ENCODE results near the gene MED23.
A peak's percentile ranks its signal among the peaks of the same experiment; 100 is the strongest.

Gene MED23

DNA sequence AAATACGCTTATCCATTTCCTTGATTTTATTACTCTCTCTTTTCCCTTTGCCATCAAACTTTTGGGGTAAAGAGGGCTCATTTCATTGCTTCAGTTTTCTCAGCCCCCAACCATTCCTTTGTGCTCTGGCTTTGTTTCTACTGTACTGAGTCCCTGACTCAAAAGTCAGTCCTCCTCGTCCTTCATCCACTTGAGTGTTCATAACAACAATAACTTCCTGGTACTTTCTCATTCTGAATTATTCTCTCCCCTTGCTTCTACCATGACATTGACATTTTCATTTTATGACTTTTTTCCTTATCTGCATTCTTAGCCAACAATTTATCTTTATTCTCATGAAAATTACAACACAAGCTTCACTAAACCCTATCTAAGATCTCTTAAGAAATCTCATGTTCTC, 10.0 kb upstream of the MED23 start:
- DNase-seq = no peak

DNA sequence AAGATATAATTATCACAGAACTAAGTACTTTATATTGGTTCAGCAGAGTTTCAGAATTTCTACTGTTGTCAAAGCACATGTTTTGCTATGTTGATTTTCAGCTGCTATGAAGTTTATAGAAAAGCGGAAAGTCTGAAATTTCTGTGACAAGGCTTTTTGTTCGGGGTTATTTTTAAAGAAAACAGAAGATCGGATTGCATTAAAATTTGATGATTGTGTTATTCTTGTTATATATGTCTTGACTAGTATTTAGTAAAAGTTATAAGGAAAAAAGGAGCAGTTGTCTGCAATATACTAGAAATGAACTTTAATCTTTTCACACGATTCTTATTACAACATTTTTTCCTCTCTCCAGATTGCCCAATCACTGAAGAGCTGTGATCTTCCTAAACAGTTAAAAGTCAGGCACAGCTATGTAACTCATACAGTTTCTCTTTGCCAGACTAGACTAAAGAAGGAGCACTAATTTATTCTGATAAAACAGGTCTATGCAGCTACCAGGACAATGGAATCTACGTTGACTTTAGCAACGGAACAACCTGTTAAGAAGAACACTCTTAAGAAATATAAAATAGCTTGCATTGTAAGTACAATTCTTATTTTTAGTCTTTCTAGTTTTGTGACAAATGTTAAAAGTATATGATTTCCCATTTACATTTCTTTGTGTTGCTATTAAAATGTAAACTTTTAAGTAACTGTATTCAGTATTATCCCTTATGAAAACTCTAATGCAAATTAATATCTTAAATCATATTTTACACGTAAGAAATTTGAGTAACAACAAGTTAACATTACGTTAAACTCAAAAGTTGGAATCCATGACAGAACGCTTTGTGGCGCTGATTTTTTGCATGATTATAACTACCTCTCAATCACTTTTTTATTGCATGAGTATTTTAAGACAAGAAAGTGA, 9.1 kb upstream of the MED23 start, which contains the start of gene ENPP3:
TSS of gene ENPP3 (plus strand) at position 423 of the 913 bp plus-strand sequence. CDS start at position 506, 83 bp downstream.
- no peak for DNase-seq

DNA sequence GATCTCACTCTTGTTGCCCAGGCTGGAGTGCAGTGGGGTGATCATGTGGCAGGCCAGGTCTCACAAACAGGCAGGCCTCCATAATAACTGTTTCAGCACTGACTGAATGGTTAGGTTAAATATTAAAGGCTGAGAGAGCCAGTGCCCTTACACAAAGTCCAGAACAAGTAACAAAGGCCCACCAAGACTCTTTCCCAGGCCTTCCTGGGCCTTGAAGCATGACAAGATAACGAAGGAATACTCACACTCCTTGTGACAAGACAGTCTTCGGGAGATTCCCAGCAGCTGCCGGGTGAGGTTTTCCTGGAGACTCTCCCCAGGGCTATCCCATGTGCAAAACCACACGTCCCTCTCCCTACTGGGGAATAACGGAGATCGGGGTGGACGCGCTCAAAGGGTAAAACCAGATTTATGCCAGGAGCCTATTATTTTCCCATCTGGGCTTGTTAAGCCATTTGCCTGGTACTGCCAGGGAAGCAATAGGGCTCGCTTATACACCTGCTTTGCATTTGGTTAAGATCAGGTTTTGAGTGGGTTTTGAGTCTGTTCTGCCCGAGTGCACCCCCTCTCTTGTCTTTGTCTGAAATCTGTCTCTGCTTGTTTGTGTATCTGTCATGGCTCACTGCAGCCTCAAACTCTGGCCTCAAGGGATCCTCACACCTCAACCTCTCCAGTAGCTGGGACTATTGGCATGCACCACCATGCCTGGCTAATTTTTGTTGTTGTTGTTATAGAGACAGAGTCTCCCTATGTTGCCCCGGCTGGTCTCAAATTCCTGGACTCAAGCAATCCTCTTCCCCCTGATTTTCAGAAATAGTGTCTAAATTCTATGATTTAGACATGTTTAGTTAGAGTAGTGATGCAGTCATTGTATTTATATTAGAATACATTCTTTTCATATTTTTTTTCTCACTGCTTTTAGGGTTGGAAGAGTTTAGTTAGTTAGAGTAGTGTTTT, 7.6 kb upstream of the MED23 start:
- DNase-seq = no peak

DNA sequence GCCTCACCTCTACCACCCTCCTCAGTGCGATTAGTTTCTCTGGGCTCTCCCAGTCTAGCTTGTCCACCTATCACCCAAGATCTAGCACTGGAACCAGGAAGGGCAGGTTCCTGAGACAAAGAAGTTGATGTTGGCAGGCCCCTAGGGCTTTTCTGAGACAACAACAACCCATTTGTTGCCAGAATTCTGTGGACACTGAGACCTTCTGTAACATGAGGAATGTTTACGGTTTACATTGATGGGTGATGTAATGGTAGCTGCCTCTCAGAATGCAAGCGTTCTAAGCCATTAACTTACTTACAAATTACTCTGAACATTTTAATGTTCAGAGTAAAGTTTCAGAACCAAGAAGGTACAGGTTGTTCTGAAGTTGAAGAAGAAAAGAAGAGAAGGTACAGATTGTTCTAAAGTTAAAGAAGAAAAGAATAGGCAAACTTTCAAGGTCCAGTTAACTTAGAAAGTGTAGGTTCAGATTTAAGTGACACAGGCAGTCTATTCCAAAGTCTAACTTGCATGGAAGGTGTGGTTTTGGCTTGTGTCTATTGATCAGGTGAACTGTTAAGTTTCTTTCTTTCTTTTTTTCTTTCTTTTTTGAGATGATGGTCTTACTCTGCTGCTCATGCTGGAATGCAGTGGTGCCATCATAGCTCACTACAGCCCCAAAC, 3.7 kb upstream of the MED23 start:
- no peak for DNase-seq

DNA sequence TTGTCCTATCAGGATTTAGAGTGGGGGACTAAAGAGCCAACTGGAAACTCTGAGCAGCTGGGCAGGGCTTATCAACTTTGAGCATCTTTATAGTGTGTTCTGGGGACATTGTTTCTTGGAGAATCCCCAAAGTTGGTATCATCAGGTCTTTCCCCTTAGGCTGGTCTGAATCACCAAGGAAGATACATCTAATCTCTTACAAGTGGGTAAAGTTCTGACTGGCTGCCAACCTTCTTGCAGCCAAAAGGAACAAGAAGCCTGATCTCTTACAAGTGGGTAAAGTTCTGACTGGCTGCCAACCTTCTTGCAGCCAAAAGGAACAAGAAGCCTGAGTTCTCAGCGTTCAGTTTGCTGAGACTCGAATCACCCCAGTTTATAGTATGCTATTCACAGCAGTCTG, 1.6 kb upstream of the MED23 start:
- no peak for DNase-seq

DNA sequence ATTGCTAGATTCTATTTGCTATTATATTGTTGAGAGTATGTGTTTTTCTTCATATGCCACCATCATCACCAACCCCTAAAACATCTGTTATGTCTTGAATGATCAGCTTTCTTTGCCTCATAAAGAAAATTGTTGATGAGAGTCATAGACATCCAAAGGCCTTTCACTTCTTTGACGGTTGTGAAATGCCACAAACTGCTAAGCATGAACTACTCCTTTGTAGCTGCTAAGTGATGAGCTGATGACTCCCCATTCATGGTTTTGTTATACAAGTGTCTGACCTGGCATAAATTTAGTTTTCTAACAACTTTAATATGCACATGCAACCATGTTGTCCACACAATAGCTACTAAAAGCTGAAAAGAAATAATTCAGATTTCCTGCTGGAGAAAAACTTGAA, 684 bp upstream of the MED23 start:
- no peak for DNase-seq

DNA sequence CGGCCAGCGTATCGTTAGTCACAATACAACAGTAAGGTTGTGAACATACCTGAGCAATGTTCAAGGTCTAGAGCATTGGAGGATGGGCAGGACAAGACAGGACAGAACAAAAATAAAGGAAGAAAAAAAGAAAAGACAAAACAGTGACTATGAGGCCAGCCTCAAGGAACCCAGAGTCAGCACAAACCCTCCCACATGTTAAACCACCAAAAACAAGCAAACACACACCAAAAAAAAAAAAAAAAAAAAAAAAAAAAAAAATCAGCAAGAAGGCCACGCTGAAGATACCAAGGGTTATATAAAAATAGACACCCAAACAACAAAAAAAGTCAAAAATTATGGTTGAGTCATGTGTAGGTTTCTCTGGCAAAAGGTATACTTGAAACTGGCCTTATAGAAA, 12.8 kb downstream of the MED23 start:
- peak; percentile 44 for DNase-seq

DNA sequence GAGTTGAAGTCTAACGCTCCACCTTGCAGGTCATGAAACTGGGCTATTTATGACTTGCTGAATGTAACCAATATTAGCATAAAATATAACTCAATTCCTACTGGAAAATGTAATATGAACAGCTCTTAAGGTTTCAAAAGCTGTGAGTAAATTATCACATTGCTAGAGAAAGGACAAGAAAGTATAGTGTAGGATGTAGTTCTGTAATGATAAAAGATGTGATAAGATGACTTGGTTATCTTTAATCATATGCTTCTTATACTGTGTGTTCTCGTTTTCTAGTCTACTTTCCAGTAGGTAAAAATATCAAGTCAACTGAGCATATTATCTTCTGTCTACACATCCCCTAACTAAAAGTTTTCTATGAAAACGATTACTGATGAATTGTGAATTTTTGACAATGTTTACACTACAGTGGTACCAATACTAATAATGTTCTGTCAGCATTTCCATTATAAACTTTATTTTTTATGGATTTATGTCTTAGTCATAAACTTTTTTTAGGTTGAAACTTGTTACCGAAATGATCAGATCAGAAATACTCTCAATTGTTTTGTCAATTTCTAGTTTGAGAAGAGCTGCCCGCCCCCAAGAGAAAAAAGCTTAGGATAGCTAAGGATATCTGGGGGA, 14.6 kb downstream of the MED23 start:
- no peak for DNase-seq

DNA sequence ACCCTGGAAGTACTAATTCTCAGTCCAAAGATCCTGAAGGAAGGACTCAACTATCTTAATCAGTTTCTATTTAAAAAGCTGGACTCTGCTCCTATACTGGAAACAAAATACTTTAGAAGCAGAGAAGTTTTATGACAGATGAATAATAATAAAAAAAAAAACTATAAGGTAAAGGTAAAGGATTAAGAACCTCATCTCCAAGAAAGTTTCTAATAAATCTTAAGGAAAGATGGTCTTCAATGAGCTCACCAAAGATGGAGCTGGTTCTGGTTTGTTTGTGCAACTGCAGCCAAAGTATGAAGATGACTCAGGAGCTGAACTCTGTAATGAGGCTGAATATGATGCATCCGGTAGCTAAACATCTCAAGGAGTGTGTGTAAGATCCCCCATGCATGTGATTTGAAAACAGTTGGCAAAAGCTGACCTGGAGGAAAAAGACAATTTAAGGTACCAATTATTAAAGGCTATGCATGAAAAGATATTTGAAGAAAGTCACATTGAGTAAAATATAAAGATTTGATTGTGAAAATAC, 25.2 kb downstream of the MED23 start:
- no peak for DNase-seq

DNA sequence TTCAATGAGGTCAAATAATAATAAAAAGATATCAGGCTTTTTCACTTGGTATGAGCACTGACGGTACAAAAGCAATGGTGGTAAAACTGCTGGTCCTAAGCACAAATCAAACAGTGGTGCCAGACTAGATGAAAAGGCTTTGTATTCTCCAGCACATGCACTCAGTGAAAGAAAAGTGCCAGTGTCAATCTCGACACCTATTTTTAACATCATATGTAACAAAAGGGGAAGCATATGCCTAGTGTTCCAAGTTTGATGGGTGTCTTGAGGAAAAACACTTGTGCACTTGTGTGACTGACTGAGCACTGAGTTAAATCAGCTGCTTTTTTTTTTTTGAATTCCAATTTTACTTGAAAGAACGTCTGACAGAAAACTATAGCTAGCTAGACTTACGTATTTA, 27.3 kb downstream of the MED23 start:
- DNase-seq = no peak

DNA sequence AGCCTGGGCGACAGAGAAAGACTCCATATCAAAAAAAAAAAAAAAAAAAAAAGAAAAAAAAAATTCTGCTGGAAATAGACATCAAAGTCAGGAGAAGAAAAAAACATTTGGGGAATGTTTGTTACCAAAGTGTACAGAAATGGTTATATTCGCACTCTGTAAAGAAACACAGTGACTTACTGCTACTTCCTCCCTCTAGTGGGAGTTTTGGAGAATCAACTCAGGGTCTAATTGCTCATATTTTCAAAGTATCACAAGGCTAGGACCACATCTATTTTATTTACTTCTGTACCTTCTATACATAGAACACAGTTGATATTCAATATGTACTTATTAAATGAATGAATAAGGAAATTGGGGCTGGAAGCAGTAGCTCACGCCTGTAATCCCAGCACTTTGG, 30.6 kb downstream of the MED23 start:
- no peak for DNase-seq

DNA sequence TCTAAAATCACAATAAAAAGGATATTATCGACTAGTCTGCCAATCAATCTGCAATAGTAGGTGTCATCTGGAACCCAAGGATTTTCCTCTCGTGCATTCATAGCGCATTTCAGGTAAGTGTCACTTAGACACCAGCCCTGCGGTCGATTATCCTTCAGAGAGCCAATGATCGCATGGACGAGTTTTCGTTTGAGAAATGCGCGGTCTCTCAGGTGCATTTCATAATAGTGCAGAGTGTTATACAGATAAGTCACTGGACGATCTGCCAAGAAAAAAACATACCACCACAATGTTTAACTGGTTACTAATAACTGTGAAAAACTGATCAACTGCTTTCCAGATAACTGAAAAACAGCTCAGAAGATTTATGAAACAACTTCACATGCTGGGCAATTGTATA, 34.0 kb downstream of the MED23 start:
- no peak for DNase-seq

DNA sequence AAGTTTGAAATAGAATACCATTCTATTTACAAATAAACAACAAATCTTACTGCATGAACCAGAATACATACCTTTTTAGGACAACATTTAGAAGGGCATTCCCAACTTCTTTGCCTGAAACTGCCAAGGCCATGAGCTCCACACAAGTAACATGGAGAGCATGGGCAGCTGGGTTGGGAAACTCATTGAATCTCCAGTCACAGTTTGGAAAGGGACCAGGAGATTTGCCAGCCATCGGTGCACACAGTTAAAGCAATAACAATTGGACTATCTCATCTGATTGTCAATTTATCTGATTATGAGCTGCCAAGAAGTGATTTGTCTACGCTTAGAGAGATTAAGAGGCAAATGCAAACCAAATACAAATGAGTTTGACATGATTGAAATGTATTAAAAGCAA, 35.1 kb downstream of the MED23 start:
- no peak for DNase-seq

DNA sequence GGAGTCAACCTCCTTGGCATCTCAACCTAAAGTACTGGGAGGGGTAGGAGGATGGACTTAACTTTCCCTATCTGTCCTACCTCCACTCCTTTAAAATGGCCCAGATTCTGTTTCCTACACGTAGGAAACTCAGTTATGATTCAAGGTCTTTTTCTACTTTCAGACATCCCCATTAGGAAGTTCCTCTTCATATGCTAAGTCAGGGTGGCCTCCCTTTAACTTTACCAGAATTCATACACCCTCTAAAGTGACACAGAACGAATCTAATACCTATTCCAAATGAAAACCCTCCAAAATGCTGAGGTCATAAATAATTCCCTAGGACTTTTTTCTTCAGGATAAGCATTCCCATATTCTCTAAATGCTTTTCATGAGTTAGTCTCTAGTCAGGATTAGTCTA, 39.4 kb downstream of the MED23 start:
- DNase-seq = no peak

DNA sequence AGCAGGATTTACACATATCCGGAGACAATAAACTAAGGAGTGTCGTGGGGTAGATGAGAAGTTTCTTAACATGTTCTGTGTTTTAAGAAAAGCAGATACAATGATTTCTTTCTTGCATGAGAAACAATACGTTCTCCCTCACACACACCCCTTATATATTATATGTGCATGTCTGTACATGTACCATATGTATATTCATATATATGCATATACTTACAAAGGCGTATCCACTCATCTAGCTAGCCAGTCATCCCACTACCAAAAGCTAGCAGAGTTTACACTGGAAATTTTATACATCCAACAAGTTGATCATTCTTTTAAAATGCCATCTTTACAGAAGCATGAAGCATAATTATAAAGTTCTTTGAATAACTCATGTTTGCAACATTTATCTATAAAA, 40.1 kb downstream of the MED23 start:
- no peak for DNase-seq

DNA sequence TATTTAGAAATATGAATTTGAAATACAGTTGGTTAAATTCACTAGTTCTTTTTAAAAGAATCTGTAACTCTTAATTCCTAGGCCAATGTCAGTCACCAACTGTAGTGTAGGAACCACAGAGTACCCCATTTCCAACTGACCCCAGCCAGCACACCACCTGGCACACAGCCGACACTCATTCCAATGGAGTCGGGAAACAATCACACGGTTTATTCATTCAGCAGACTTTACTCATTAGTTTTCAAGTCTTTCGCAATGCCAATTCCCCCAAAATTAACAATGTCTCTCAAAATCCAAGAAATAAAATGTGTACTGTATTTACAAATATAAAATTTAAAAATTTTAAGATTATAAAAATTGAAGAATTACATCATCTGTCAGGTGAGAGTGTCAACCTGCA, 41.5 kb downstream of the MED23 start:
- DNase-seq = no peak

DNA sequence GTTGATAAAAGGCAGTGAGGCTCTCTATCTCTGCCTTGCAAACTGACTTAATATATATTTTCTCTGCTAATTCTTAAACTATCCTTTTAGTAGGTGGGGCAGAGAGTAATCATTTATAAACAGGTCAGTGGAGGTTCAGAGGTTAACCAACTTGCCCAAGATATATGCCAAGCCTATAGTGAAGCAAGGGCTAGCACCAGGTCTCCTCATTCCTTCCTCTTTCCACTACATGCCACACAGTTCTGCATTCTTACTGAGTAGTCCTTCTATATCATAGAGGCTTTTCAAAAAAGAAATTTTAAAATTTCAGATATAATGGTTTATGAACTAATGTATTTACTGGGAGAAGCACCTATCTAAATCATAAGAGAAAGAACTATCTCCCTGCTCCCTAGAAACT, 46.5 kb downstream of the MED23 start:
- no peak for DNase-seq

DNA sequence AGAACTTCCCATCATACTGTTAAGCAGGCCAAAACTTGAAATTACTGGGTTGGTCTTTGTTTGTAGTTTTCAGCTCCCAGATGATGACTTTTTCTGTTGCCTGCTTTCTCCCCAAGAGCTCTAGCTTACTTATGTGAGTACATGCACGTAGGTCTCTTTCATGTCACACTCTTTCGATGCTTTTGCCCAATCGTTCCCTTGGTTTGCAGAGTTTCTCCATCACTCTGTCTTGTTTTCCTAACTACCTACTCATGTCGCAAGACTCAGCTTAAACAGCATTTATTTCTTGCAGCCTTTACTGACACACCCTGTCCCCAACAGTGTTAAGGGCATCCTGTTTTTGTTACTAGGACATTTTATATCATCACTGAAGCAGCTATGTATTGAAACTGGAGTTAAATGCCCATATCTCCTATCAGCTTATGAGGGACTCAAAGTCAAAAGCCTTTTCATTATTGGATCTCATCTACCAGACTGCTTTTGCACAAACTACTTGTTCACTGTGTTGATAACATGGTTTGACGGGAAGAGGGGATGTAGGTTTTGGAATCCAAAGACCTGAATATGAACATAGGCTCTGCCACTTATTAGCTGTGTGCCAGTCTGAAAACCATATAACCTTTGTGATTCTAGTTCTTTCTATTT, 52.1 kb downstream of the MED23 start:
- DNase-seq = no peak

DNA sequence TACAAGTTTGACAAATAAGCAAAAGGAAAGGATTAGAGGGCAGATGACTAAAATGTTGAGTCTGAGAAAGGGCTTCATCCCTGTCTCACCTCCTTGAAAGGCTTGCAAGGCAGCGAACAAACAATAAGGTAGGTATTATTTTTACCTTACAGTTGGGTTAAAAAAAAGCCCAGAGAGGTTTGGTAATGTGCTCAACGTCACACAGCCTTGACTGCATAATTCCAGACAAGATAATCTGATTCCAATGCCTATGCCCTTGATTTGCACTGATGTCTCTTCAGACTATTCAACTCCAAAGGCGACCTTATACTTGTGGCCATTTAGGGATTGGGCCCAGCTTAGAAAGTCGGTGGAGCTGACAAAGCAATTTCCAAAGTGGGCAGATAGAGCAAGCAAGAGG, 53.4 kb downstream of the MED23 start:
- DNase-seq = no peak

DNA sequence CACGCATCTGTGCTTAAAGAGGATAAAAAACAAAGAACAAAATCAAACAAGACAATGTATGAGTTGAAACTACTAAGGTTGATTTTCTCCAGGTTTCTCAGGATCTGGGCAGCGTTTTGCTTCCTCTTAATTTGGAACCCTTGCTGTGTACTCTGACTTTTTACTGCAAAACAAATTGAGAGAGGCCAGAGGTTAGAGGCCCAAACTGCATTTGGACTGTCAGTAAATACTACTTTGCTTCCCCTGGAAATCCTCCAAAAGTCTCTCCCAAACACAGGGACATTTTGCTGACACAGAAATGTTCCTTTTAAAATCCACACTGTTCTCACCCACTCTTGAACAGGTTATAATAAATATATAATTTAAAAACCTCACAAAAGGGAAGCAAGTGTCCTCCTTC, 53.9 kb downstream of the MED23 start:
- no peak for DNase-seq

DNA sequence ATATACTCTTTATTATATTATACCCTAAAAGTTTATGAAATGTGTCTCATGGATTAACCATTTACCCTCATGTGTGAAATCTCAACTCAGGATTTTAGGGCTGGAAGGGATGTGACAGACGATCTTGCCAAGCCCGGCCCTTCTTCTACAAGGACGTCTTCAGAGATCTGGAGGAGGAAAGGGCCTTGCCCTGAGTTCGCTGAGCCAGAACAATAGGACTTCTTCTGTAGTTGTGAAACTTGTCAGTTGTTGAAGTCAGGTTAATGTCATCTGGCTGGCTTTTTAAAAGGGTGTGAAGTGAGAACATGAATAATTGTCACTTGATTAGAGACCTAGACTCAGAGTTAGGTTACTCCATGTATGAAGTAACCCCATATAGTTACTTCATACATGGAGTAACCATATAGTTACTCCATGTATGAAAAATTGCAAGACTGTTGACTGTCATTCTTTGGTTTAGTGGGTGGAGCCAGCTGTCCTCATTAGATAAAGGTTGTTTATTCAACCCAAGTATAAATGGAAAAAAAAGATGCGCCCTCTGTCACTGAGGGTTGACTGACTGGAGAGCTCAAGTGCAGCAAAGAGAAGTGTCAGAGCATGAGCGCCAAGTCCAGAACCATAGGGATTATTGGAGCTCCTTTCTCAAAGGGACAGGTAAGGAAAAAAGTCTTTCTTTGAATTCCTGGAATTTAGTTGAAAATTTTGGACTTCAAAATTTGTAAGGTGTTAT, 55.2 kb downstream of the MED23 start, which contains the start of gene ARG1:
TSS of gene ARG1 (plus strand) at position 541 of the 730 bp plus-strand sequence. CDS start at position 598, 57 bp downstream.
- DNase-seq = no peak

Measured in RPMI8226 (cell line).